Measurements from ENCODE around the gene TTC9.

TTC9 gene

GRCh38 chr14:70641548-70642302, at the start of gene TTC9:
TTC9 (plus strand) TSS chr14:70641916; CDS start chr14:70642130, 214 bp downstream.
- peak; percentile 82 for DNase-seq (ENCODE audit: low spot score)

DNA sequence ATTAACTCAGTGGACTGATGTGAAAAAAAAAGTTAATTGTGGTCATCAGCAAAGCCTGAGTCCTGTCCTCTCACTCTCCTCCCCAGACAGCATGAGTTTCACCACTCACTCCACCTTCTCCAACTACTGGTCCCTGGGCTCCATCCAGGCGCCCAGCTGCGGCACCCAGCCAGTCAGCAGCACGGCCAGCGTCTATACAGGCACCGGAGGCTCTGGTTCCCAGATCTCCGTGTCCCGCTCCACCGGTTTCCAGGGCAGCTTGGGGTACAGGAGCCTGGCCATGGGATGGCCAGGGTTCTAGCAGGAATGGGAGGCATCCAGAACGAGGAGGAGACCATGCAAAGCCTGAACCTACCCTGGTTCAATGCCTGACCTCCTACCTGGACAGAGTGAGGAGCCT, 47.3 kb upstream of the TTC9 start:
- DNase-seq (ENCODE audit: low spot score): no peak

GRCh38 chr14:70595443-70596185, 46.1 kb upstream of the TTC9 start:
- no peak for DNase-seq (ENCODE audit: low spot score)

GRCh38 chr14:70597731-70598130, 44.0 kb upstream of the TTC9 start:
- no peak for DNase-seq (ENCODE audit: low spot score)

DNA sequence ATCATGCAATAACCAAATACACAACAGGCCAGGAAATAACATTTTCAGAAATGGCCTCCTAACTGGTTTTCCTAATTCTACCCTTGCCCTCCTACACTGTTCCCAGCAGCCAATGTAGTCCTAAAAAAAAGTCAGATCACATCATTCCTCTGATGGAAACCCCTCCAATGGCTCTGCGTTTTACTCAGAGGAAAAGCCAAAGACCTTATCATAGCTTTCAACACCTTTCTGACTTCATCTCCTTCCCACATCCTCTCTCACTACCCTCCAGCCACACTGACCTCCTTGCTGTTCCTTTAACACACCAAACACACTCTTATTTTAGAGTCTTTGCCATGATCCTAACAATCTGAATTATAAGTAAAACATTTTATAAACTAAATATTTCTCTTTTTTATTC, 42.4 kb upstream of the TTC9 start:
- no peak for DNase-seq (ENCODE audit: low spot score)

DNA sequence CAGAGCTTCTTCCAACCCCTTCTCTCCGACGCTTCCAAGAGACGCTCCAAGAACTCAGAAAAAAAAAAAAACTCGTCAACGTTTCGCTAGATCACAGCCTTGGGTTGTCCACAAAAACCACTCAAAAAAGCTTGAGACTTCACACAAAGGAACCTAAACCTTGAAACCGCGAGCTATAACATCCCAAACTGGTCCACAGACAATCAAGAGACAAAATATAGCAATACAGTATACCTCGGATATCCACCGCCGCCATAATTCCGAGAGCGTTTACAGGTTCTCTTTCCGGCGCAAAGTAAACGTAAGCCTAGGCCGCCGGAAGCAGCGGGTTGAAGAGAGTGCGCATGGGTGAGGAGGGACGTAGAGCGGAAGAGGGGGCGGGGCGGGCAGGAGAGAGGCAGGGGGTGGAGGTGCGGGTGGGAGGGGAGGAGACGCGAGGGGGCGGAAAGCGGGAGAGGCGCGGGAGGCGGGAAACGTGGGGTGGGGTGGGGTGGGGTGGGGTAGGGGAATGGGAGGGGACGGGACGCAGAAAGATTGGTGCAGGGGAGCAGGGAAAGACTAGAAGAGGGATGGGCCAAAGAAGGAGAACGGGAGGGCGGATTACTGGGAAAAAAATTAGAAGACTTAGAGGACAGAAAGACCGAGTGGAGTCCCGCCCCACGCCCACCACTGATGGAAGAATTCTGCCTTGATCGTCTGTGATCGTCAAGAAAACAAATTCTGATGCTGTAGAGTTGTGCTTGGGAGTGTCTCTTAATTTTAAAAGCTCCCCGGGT, 41.1 kb upstream of the TTC9 start, which contains the start of gene MED6:
Gene MED6 (minus strand): TSS at position 274 of the 776 bp plus-strand sequence. CDS start 18 bp downstream, at position 256.
- DNase-seq (ENCODE audit: low spot score): peak; percentile 97

GRCh38 chr14:70601162-70601561, 40.6 kb upstream of the TTC9 start:
- peak; percentile 28 for DNase-seq (ENCODE audit: low spot score)

DNA sequence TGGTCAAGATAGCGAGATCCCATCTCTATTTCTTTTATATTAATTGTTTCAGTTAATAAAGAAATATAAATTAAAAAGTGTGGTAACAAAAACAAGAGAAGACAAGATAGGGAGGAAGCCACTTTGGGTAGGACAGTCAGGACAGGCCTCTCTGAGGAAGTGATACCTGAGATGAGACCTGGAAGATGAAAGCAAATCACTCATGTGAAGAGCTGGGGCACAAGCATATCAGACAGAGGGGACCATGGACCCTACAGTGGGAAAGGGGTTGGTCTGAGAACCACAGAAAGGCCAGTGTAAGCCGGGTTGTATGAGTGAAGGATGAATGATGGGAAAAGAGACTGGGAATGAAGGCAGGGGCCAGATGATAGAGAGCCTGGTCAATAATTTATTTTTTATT, 39.5 kb upstream of the TTC9 start:
- DNase-seq (ENCODE audit: low spot score): no peak

DNA sequence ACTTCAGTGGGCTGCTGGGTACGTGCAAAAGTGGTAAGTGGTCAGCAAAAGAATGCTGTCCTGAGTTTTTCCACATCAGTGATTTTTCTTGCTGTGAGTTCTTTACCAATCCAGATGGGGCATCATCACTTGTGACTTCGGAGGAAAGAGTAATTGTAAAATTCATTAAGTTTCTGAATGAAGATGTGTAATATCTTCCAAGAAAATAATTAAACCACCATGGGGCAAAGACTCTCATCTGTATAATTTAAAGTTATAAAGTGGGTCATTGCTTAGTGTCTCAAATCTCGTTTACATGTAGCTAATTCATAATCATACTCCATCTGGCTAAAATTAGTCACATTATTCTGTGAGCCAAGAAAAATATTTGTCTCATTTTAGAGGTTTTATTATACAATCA, 30.5 kb upstream of the TTC9 start:
- no peak for DNase-seq (ENCODE audit: low spot score)

DNA sequence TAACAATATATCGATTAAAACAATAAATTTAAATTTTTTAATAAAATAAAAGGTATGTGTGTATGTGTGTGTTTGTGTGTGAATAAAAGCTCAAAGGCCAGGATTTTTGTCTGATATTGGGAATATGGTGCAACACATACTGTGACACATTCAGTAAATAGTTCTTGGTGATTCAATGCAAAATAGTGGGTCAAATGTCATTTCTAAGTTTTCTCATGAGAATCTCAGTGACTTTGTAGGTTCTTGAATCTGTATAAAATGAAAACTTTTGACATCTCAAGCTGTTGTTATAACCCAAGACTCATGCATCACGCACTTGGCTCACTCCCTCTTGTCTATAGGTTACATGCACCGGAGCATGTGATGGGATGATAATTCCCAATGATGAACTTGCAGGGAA, 25.1 kb upstream of the TTC9 start:
- no peak for DNase-seq (ENCODE audit: low spot score)

DNA sequence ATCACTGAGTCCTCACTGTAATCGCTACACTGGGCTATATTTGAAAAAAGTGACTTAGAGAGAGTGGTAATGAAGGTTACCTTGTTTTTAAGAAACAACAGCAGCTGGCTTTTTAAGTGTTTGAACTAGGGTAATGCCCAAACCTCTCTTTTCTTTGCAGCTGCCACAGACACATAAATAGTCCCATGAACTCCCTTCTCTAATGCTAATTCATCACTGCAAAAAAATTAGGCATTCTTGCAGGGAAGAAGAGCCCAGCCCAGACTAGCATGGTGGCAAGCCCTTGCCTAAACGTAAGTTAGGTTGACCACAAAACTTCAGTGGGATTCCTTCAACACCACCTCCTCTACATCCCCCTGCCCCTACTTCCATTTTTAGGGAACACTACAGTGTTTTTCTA, 23.4 kb upstream of the TTC9 start:
- no peak for DNase-seq (ENCODE audit: low spot score)

- no peak for DNase-seq (ENCODE audit: low spot score)
Measured at GRCh38 chr14:70619708-70620107, 22.0 kb upstream of the TTC9 start.

- peak; percentile 69 for DNase-seq (ENCODE audit: low spot score)
Measured at GRCh38 chr14:70622111-70622712, 19.5 kb upstream of the TTC9 start.

- DNase-seq (ENCODE audit: low spot score): no peak
Measured at GRCh38 chr14:70624972-70625371, 16.7 kb upstream of the TTC9 start.

DNA sequence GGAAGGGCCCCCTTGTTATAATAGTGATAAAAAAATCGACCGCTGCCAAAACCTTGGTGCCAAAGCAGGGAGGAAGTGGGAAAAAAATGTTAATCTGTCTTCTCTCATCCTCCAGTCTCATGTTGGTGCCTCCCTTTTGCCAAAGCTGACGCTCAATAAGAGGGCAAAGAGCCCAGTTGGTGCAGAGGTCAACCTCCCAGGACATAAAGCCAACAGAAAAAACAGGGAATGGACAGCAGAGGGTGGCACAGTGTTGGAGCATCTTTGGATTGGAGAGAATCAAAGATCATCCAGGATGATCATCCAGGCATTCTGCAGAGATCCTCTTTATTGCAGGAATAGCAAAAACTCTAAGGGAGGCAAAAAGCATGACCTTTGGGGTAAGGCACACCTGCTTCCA, 9.8 kb upstream of the TTC9 start:
- no peak for DNase-seq (ENCODE audit: low spot score)

- no peak for DNase-seq (ENCODE audit: low spot score)
Measured at GRCh38 chr14:70635971-70636595, 5.6 kb upstream of the TTC9 start.

DNA sequence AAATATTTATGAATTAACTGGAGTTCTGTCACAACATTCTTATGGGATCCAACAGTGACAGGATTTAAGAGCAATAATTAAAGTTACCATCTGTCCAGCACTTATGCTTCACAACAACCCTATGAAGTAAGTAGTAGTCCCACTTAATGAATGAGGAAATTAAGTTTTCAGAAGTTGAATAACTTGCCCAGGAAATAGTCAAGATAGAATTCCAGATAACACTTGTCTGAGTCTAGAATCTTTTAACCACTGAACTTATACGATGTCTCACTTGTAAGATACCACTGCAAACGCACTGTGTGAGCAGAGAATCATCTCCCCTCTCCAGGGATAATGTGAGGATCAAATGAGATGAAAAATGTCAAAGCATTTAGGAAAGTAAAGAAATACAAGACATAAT, 3.3 kb upstream of the TTC9 start:
- DNase-seq (ENCODE audit: low spot score): no peak

DNA sequence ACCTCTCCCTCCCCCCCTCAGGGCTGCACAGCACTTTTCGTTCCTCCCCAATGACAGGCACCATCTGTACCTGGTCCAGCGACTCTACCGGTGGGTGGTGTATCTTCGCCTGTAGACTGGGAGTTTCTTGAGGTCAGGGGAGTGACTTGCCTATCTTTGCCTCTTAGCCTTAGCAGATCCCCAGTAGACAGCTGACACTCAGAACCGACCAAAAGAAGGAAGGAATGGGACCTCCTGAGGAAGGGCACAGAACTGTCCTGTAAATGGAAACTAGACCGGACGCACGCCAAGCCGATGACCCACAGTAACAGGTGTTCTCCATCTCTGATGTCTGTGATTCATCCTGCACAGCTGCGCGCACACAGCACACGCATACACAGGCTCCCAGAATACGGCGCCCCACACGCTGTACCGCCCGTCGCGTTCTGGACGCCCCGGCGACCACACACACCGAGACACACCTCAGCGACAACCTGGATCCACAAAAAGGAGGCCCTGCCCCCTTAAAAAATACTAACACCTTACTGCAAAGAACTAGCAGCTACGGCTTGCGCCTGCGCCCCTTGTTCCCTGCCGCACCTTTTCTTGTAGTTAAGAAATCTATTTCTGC, 673 bp upstream of the TTC9 start:
- peak; percentile 61 for DNase-seq (ENCODE audit: low spot score)

GRCh38 chr14:70642303-70643235, 853 bp downstream of the TTC9 start:
- DNase-seq (ENCODE audit: low spot score): peak; percentile 75

DNA sequence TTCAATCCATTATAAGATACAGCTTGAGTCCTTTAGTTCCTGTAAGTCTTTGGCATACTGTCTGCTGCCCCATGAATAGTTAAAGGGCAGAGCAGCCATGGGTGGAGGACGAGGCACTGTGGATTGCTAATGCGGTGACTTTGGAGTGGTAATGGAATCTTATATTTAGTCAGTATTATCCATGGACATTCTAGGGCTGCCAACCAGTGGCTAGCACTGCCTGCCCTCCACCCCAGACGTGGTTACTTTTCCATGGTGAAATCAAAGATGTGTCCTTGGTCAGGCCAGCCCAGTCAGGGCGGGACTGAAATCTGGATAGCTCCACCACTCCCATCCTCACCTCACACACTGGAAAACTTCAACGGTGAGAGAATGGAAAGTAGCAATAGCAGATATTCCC, 2.3 kb downstream of the TTC9 start:
- no peak for DNase-seq (ENCODE audit: low spot score)

All from D341Med (cell line).